ENCODE results near the gene SUOX.
A peak's percentile ranks its signal among the peaks of the same experiment; 100 is the strongest.
"Not testable (repeated sequence)": the region's sequence is repeated elsewhere in the genome, so short reads cannot be mapped to it uniquely, and the experiment has no call there.

Gene SUOX

GRCh38 chr12:55983232-55983842 is 13.7 kb upstream of the SUOX start:
- no peak for DNase-seq (ENCODE audit: low spot score)

- no peak for DNase-seq (ENCODE audit: low spot score)
These were observed 12.2 kb upstream of the SUOX start for GRCh38 chr12:55984861-55985260.

- no peak for DNase-seq (ENCODE audit: low spot score)
These were observed 11.7 kb upstream of the SUOX start for GRCh38 chr12:55985341-55985740.

- DNase-seq (ENCODE audit: low spot score), result not testable (repeated sequence)
These were observed 11.1 kb upstream of the SUOX start for GRCh38 chr12:55985976-55986375.

GRCh38 chr12:55991110-55991509 is 6.0 kb upstream of the SUOX start:
- DNase-seq (ENCODE audit: low spot score), result no peak

- DNase-seq (ENCODE audit: low spot score), result no peak
These were observed 3.7 kb upstream of the SUOX start for GRCh38 chr12:55993230-55993853.

GRCh38 chr12:55995366-55995765 is 1.7 kb upstream of the SUOX start:
- no peak for DNase-seq (ENCODE audit: low spot score)

GRCh38 chr12:55996201-55996714 is 818 bp upstream of the SUOX start:
- DNase-seq (ENCODE audit: low spot score), result no peak

- DNase-seq (ENCODE audit: low spot score), result peak; percentile 56
These were observed 421 bp downstream of the SUOX start for GRCh38 chr12:55997535-55997859.

- not testable (repeated sequence) for DNase-seq (ENCODE audit: low spot score)
These were observed 2.4 kb downstream of the SUOX start for GRCh38 chr12:55999522-55999921.

GRCh38 chr12:55999999-56000540 is 3.0 kb downstream of the SUOX start:
- DNase-seq (ENCODE audit: low spot score), result not testable (repeated sequence)

GRCh38 chr12:56001487-56002100 is 4.5 kb downstream of the SUOX start:
- peak; percentile 46 for DNase-seq (ENCODE audit: low spot score)

- not testable (repeated sequence) for DNase-seq (ENCODE audit: low spot score)
These were observed 6.3 kb downstream of the SUOX start for GRCh38 chr12:56003376-56003775.

GRCh38 chr12:56004211-56004610 is 7.1 kb downstream of the SUOX start:
- no peak for DNase-seq (ENCODE audit: low spot score)

- DNase-seq (ENCODE audit: low spot score), result peak; percentile 70
These were observed 10.8 kb downstream of the SUOX start for GRCh38 chr12:56007564-56008559.

- peak; percentile 35 for DNase-seq (ENCODE audit: low spot score)
These were observed 13.1 kb downstream of the SUOX start for GRCh38 chr12:56010111-56010570.

- no peak for DNase-seq (ENCODE audit: low spot score)
These were observed 14.5 kb downstream of the SUOX start for GRCh38 chr12:56011509-56012090.

- no peak for DNase-seq (ENCODE audit: low spot score)
These were observed 16.4 kb downstream of the SUOX start for GRCh38 chr12:56013482-56013881.

GRCh38 chr12:56014205-56014604 is 17.1 kb downstream of the SUOX start:
- DNase-seq (ENCODE audit: low spot score), result no peak

- no peak for DNase-seq (ENCODE audit: low spot score)
These were observed 20.1 kb downstream of the SUOX start for GRCh38 chr12:56017181-56017580.

- DNase-seq (ENCODE audit: low spot score), result no peak
These were observed 21.3 kb downstream of the SUOX start for GRCh38 chr12:56018356-56018755.

All from HuH-7.5 (cell line).